Activated T-helper 1 cell treated with Interleukin-2 at 50 U/mL for 16 hours (primary cell): ENCODE data around the gene EMB.
"Not testable (repeated sequence)": the region's sequence is repeated elsewhere in the genome, so short reads cannot be mapped to it uniquely, and the experiment has no call there.

Source experiments
- DNase-seq: peaks from one replicate; pipeline ENCODE4 v3.0.0-alpha.2; 2020; ENCODE audit warnings: low read depth

Gene EMB

DNA sequence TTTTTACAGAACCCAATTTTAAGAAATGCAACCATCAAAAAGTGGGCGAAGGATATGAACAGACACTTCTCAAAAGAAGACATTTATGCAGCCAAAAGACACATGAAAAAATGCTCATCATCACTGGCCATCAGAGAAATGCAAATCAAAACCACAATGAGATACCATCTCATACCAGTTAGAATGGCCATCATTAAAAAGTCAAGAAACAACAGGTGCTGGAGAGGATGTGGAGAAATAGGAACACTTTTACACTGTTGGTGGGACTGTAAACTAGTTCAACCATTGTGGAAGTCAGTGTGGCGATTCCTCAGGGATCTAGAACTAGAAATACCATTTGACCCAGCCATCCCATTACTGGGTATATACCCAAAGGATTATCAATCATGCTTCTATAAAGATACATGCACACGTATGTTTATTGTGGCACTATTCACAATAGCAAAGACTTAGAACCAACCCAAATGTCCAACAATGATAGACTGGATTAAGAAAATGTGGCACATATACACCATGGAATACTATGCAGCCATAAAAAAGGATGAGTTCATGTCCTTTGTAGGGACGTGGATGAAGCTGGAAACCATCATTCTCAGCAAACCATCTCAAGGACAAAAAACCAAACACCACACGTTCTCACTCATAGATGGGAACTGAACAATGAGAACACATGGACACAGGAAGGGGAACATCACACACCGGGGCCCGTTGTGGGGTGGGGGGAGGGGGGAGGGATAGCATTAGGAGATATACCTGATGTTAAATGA, 19.7 kb downstream of the EMB start:
- not testable (repeated sequence) for DNase-seq

DNA sequence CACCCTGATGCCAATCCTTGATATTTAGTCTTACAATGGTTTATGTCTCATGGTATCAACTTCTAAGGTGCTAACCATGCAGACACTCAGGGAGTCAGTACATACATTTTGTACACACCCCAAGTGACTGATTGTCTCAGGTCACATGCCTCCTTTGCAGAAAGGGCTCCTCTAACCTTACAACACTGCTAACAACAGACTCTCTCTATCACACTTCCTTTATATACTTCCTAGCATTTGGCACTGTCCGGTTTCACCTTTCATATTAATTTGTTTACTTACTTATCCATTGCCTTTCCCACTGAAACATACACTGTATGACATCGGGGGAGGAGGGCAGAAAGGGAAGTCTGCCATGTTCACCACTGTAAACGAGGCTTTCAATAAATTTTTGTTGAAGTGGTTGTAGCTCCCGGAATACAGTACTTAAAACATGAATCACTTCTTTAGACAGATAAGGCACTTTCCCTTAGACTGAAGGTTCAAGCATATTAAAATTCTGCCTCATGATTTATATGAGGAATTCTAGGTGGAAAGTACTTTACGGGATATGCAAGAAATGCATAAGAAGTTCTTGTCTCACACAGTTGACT, 20.6 kb downstream of the EMB start:
- no peak for DNase-seq

DNA sequence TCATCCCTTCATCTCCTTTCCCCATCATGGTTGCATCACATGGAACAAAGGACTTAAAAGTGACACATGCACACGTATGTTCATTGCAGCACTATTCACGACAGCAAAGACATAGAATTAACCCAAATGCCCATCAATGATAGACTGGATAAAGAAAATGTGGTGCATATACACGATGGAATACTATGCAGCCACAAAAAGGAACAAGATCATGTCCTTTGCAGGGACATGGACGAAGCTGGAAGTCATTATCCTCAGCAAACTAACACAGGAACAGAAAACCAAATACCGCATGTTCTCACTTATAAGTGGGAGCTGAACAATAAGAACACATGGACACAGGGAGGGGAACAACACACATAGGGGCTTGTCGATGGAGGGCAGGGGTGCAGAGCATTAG, 21.4 kb downstream of the EMB start:
- DNase-seq: not testable (repeated sequence)

DNA sequence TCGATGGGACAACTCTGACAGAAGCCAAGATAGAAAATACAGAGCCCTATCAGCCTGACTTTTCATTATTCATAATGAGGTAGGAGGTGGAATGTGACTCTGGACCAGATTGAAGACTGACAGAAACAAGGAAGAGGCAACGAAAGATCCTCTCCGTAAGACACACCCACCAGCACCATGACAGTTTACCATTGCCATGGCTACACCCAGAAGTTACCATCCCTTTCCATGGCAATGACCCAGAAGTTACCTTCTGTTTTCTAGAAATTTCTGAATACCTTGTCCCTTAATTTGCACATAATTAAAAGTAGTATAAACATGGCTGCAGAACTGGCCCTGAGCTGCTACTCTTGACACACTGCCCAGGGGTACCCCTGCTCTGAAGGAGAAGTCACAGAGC, 24.5 kb downstream of the EMB start:
- not testable (repeated sequence) for DNase-seq

DNA sequence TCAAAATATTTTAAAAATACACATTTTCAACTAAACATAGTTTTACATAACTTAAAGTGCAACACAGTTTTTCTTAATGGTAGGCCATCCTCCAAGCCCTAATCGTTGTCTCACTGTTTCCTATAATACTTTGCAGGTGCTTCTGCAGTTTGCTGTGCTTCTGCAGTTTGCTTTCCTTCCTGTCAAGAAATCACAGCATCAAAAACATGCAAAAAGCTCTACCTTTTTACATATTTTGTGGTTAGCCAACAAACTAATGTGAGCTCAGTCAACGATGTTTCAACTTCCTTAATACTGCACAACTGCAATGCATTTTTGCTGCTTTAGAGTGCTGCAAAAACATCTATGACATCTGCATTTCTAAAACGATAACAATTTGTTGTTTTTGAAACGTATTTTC, 25.2 kb downstream of the EMB start:
- no peak for DNase-seq

DNA sequence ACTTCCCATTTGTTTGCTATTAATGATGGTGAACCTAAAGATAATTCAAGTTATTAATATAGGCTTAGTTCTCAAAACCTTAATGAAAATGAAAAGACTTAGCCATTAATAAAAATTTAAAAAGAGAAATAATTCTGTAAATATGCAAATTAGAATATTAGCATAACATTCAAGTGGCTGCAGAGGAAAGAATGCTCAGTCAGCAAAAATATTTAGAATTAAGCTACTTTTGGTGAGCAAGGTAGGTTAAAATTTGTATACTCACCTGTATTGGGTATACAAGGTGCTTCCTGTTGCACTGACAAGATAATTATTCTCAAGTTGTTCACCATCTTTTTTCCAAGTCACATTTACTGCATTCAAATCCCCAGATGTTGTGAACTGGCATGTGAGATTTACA, 30.2 kb downstream of the EMB start:
- not testable (repeated sequence) for DNase-seq

DNA sequence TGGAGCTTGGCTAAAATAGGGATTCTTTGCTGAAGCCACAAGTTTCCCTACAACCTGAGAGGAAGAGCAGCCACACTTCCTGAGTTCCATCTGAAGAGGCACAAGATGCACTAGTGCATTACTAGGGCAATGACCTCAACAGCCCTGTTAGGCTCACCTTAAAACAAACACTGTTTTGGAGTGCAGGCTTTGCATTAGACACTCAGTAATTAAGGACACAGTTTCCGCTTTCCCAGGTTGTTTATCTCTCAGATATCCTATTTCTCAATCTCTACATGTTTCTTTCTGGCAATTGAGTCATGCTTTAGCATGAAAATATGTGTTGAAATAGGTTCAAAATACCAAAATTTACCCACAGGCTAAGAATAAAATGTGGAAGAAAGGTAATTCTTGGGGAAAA, 34.2 kb downstream of the EMB start:
- DNase-seq: no peak

DNA sequence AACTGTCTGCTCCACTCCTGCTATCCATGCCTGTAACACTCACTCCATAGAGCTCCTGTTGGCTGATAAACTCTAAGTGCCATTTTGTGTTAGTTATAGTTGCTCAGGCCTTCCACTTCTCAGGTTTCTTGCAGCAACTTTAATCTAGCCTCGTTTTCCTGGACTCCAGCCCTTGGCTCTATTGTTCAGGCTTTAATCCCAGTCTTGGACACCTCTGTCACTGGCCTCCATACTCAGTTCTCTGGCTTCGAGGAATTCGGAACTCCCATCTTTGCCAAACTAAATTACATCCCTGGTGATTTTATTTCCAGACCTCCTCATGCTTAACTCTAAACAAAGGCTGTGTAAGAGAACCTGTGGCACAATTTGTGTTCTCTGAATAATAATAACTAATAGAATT, 39.8 kb downstream of the EMB start:
- no peak for DNase-seq

DNA sequence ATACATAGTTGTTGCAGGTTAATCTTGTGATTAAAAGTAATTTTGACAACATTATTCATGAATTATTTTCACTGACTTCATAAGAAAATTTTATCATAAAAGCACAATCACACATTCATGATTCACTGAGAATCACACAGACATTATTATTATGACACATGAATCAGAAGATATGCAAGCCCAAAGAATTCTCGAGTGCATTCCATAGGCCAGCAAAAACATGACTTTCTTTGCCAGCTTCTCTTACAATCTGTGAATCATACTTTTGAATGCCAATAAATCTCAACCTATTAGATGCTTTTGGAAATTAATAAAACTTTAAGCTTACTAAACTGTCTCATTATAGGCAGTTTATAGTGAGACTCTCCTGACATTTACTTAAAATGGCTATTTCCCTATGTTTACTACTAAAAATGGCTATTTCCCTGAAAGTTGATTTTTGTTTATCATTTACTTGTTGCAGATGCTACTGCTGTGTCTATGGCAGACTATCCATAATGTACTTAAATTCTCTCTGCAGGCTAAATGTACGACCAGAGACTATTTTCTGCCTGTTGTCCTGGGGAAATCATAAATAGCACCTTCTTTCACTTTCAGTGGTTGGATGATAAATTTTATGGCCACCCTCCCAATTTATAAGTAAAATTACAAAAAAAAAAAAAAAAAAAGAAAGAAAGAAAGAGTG, 47.0 kb downstream of the EMB start:
- not testable (repeated sequence) for DNase-seq

DNA sequence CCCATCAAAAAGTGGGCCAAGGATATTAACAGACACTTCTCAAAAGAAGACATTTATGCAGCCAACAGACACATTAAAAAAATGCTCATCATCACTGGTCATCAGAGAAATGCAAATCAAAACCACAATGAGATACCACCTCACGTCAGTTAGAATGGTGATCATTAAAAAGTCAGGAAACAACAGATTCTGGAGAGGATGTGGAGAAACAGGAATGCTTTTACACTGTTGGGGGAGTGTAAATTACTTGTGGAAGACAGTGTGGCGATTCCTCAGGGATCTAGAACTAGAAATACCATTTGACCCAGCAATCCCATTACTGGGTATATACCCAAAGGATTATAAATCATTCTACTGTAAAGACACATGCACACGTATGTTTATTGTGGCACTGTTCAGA, 48.8 kb downstream of the EMB start:
- DNase-seq: not testable (repeated sequence)

DNA sequence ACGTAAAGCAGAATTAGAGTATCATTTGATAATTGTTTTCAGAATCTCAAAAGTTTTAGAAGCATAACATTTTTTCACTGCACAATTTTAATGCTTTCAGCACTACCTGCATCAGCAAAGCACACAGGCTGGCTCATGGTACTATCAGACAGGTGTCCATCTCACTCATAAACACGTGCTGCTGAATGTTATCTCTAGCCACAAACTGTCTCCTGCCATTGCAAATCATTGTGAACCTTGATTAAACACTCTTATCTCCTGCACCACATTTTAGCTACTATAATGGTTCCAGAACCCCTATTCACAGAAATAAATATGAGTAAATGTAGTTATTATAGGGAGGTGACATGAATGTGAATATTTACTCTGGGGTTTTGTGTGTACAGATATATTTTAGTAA, 56.7 kb downstream of the EMB start:
- not testable (repeated sequence) for DNase-seq

DNA sequence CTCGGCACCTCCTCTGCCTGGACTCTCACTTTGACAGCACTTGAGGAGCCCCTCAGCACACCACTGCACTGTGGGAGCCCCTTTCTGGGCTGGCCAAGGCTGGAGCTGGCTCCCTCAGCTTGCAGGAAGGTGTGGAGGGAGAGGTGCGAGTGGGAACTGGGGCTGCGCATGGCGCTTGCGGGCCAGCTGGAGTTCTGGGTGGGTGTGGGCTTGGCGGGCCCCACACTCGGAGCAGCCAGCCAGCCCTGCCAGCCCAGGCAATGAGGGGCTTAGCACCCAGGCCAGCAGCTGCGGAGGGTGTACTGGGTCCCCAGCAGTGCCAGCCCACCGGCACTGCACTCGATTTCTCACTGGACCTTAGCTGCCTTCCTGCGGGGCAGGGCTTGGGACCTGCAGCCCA, 64.4 kb downstream of the EMB start:
- not testable (repeated sequence) for DNase-seq

DNA sequence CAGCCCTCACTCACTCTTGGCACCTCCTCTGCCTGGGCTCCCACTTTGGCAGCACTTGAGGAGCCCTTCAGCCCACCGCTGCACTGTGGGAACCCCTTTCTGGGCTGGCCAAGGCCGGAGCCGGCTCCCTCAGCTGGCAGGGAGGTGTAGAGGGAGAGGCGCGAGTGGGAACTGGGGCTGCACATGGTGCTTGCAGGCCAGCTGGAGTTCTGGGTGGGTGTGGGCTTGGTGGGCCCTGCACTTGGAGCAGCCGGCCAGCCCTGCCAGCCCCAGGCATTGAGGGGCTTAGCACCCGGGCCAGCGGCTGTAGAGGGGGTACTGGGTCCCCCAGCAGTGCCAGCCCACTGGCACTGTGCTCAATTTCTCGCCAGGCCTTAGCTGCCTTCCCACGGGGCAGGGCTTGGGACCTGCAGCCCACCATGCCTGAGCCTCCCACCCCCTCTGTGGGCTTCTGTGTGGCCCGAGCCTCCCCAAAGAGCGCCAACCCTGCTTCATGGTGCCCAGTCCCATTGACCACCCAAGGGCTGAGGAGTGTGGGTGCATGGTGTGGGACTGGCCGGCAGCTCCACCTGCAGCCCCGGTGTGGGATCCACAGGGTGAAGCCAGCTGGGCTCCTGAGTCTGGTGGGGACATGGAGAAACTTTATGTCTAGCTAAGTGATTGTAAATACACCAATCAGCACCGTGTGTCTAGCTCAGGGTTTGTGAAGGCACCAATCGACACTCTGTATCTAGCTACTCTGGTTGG, 71.6 kb downstream of the EMB start:
- not testable (repeated sequence) for DNase-seq

DNA sequence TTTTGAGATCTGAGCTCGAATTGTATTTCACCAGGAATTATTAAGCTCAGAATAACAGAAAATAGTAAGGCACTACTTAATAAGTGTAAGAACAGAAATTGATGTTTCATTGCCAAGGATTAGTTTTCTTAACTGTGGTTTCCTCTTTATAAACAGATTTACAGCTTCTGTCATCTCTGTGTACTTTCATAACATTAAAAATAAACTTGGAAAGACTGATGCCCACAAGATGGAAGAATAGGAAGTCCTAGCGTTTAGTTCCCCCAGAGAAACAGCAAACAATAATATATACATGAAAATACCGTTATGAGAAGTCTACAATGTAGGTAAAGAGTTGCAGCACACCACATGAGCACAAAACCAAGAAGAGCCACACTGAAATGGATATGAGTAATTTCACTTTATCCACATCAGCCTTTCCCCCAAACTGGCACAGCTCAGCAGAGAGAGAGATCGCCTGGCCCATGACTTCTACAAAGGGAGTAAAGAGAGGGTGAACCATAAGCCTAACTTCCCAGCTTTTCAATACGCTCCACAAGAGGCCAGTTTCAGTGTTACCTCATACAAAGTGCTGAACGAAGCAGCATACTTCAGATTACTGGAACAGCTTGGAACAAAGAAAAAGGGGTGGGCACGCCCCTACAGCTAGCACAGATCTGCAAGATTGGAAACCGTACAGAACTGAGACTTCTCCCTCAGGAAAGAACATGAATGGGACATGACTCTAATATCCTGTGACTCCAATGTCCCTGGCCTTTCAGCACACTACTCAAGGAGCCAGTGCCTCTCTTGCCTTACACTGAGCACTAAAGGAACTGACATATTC, 75.4 kb downstream of the EMB start:
- DNase-seq: no peak

DNA sequence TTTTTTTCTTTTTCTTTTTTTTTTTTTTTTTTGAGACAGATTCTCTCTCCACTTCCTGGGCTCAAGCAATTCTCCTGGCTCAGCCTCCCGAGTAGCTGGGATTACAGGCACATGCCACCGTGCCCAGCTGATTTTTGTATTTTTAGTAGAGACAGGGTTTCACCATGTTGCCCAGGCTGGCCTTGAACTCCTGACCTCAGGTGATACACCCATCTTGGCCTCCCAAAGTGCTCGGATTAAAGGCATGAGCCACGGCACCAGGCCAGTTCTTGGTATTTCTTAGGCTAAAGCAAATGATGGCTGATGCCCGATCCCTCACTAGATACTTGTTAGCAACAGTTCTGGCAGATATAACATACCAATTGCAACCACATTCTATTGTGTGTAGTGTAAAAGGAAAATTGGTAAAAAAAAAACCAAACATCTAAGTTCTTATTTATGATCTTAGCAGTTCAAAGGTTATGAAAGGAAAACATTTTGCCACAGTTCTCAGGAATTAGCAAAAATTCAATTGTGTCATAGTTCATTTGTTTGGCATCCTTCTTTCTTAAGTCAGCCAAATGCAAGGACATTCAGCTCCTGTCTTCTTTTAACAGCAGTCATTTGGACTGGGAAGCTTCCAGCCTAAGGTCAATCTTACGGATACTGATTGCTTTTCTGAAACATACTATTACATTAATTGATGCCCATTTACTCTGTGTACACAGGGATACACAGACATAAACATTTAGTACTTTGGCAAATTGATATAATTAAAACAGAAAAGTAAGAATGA, 76.4 kb downstream of the EMB start:
- DNase-seq: not testable (repeated sequence)

DNA sequence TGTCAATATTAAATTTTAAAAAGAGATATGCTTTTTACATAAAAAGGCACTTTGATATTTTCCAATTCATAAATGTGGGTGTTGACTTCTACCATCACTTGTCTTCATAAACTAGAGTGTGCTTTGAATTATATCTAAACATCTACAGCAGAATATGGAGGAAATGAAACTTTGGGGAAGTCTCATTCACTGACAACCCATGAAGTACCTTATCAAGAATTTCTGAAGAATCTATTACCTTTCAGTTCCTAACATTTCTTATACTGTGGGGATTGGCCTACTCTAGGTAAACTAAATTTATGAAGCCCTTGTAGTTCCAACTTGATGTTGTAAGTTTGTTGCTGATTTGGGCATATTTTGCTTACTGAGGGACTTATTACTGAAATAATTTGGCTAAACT, 81.9 kb downstream of the EMB start:
- no peak for DNase-seq

DNA sequence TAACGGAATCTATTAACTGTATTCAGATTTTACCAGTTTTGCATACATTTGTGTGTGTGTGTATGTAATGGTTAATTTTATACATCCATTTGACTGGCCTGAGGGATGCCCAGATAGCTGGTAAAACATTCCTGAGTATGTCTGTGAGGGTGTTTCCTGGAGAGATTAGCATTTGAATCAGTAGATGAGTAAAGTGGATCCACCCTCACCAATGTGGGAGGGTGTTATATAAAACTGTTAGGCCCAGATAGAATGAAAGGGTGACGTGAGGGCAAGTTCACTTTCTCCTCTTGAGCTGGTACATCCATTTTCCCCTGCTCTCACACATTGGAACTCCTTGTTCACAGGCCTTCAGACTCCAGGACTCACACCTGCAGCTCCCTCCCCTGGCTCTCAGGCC, 88.7 kb downstream of the EMB start:
- DNase-seq: no peak
